ENCODE results near the gene LCNL1.

Gene LCNL1

DNA sequence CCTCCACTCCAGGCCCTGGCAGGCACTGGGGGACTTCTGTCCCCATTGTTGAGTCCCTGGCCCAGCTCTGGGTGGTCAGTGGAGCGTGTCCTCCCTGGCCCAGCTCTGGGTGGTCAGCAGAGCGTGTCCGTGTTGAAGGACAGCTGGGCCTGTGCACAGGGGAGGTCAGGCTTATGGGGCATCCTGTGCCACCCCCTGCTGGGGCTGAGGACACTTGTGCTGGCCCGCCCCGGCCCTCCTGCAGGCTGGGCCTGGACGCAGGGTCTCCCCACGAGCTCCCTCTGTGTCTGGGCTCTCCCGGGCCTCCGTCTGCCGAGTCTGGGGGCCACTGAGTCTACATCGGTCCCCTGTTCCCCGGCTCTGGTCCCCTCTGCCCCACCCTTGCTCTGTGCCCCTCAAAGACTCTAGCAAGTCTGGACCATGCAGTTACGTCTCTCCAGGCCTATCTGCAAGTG is 25.1 kb downstream of the LCNL1 start:
- H3K9me3 Mint-ChIP-seq, result no peaks in the 10 kb centered on the region
- no peak overlapping the region for H3K27ac Mint-ChIP-seq
- no peaks in the 10 kb centered on the region for H3K27me3 Mint-ChIP-seq (ENCODE audit: low read depth)
- H3K36me3 Mint-ChIP-seq (ENCODE audit: low read depth), result no peaks in the 10 kb centered on the region
- no peak overlapping the region for H3K4me3 Mint-ChIP-seq
- no peaks in the 10 kb centered on the region for H3K4me1 Mint-ChIP-seq (ENCODE audit: low read depth)
- DNase-seq (ENCODE audit: low spot score), result no peak

DNA sequence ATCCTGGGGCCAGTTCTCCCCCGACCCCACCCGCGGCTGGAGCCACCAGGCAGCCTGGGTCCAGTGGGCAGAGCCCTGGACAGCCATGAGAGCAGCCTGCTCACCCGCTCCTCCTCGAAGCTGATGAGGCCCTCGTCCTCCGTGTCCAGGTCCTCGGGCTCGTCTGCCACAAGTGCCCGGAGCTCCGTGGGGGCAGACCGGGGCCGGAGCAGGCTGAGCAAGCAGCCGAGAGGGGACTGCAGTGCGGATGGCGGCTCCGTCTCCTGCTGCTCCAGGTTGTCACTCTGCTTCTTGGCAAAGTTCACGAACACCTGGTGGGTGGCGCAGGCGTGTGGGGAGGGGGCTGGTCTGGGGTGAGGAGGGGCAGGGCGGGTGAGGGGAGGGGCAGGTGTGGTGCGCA is 25.5 kb downstream of the LCNL1 start:
- H3K36me3 Mint-ChIP-seq (ENCODE audit: low read depth), result no peaks in the 10 kb centered on the region
- no peaks in the 10 kb centered on the region for H3K4me1 Mint-ChIP-seq (ENCODE audit: low read depth)

DNA sequence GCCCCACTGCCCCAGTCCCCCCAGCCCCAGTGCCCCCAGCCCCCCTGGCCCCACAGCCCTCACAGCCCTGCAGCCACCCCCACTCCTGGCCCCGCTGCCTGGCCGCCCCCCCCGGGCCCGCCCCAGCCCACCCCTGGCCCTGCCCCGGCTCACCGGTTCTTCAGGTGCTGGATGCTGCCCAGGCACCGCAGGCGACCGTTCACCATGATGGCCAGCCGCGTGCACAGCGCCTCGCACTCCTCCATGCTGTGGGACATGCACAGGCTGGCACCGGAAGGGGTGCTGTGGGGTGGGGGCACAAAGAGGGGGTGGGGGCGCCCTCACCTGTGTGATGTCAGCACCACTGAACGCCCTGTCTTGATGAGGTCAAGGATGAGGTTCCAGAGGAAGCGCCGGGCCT is 26.4 kb downstream of the LCNL1 start:
- H3K27me3 Mint-ChIP-seq (ENCODE audit: low read depth), result no peaks in the 10 kb centered on the region
- H3K36me3 Mint-ChIP-seq (ENCODE audit: low read depth), result no peaks in the 10 kb centered on the region
- no peaks in the 10 kb centered on the region for H3K4me1 Mint-ChIP-seq (ENCODE audit: low read depth)
- no peak for DNase-seq (ENCODE audit: low spot score)
- no peak overlapping the region for H3K4me3 Mint-ChIP-seq
- no peak overlapping the region for H3K27ac Mint-ChIP-seq
- H3K9me3 Mint-ChIP-seq, result no peaks in the 10 kb centered on the region

More for the DNA sequence above, 25.5 kb downstream of the LCNL1 start:
- DNase-seq (ENCODE audit: low spot score), result no peak
- H3K27ac Mint-ChIP-seq, result no peak overlapping the region
- no peak overlapping the region for H3K4me3 Mint-ChIP-seq
- H3K27me3 Mint-ChIP-seq (ENCODE audit: low read depth), result no peaks in the 10 kb centered on the region
- H3K9me3 Mint-ChIP-seq, result no peaks in the 10 kb centered on the region

DNA sequence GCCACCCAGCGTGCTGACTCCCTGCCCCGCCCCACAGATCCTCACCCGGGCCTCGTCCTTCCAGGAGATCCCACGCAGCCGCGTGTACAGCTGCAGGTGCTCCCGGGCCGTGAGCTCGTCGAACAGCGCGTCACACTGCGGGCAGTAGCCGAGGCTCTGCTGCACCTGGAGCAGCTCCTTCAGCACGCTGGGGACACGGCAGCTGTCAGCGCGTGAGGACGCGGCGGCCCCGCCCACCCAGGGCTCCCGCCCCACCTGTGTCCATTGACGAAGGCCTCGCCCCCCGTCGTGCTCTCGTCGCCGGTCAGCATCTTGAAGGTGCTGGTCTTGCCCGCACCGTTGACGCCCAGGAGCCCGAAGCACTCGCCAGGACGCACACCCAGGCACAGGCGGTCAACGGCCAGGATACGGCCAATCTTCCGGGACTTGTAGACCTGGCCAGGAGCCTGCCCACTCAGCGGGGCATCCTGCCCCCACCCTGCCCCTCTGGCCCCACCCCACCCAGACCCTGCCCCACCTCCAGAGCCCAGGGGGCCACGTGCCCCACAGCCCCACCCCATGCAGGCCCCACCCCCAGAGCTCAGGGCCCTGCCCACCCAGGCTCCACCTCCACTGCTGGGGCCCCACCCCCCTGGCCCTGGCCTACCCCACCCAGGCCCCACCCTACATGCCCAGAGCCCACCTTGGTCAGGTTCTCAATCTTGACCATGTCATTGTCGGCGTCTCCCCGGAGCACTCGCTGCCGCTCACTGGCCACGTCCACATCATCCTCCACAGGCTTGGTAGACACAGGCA is 27.3 kb downstream of the LCNL1 start:
- H3K27me3 Mint-ChIP-seq (ENCODE audit: low read depth), result no peaks in the 10 kb centered on the region
- no peaks in the 10 kb centered on the region for H3K4me1 Mint-ChIP-seq (ENCODE audit: low read depth)
- no peak overlapping the region for H3K4me3 Mint-ChIP-seq
- H3K36me3 Mint-ChIP-seq (ENCODE audit: low read depth), result no peaks in the 10 kb centered on the region
- no peak for DNase-seq (ENCODE audit: low spot score)
- no peak overlapping the region for H3K27ac Mint-ChIP-seq
- no peaks in the 10 kb centered on the region for H3K9me3 Mint-ChIP-seq

DNA sequence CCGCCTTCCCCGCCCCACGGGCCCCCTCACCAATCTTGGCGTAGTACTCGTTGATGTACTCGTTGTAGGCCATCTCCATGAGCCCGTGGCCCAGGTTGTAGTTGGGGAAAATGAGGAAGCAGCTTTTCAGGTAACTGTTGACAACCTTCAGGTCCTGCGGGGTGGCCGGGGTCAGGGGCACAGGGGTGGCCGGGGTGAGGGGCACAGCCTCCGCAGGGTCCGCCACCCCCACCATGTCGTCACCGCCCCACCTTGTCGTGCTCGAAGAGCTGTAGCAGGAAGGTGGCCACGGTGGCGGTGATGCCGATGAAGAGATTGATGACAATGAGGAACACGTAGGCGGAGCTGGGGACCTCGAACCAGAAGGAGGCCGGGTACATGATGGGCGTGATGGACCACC is 28.4 kb downstream of the LCNL1 start:
- no peaks in the 10 kb centered on the region for H3K4me1 Mint-ChIP-seq (ENCODE audit: low read depth)
- H3K27ac Mint-ChIP-seq, result no peak overlapping the region
- H3K9me3 Mint-ChIP-seq, result no peaks in the 10 kb centered on the region
- DNase-seq (ENCODE audit: low spot score), result no peak
- H3K27me3 Mint-ChIP-seq (ENCODE audit: low read depth), result no peaks in the 10 kb centered on the region
- no peaks in the 10 kb centered on the region for H3K36me3 Mint-ChIP-seq (ENCODE audit: low read depth)
- H3K4me3 Mint-ChIP-seq, result no peak overlapping the region

DNA sequence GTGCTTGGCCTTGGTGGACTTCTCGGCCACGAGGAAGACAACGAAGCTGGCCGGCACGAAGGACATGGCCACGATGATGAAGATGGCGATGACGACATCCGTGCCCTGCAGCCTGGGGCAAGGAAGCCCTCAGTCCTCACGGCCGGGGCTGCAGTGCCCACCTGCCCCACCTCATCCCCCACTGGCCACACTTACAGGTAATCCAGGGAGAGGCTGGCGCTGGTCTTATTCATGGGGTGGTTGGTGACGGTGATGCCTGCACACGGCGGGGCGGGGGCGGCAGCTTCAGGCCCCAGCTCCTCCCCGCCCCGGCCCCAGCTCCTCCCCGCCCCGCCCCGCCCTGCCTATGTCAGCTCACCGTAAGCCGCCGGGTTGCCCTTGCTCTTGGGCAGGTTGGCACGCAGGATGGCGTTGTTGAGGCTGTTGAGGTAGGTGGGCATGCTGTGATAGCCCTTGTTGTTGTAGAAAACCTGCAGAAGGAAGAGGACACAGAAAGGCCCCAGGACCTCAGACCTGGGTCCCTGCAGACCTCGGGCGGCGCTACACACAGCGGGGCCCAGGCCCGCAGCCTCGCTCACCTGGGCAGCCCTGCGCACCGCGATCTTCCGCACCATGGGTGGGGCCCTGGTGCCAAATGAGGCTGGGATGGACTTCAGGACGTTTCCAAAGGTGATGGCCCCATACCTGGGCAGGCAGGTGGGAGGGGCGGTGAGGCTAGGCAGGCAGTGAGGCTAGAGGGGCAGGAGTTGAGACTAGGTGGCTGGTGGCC is 29.3 kb downstream of the LCNL1 start:
- Mint-ChIP-seq H3K4me3 (no peak overlapping the region), H3K27me3 (ENCODE audit: low read depth) (no peaks in the 10 kb centered on the region), H3K27ac (no peak overlapping the region), H3K36me3 (ENCODE audit: low read depth) (no peaks in the 10 kb centered on the region), H3K4me1 (ENCODE audit: low read depth) (no peaks in the 10 kb centered on the region), H3K9me3 (no peaks in the 10 kb centered on the region)
- no peak for DNase-seq (ENCODE audit: low spot score)

DNA sequence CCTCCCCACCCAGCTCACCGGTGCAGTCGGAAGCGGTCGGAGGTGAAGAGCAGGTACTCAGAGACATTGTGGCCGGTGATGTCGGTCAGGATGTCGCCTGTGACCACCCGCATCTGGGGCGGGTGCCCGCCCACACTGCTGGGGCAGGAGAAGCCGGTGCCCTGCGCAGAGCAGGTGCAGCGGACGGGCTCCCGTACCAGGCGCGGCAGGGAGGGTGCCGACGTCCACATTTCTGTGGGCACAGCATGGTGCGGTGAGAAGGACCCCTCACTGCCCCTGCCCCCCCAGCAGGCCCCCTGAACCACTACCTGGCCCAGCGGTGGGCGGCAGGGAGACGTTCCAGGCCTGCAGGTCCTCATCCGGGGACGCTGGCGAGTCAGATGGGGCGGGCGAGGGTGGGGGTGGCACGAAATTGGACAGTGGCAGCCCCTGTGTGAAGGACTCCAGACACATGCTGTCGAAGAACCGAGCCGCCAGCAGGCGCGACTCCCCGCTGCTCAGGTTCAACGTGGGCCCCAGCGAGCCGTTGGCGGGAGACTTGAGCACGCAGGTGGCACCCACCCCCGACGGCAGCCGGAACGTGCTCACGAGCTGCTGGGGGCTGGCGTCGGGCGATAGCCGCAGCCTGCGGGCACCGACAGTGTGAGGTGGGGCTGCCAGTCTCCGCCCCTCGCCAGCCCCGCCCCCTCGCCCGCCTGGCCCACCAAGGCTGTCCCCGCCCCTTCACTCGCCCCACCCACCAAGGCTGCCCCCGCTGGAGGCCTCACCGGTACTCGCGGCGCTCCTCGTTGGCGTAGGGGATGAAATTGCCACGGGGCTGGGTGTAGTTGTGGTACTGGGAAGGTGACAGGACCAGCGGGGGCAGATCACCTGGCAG is 30.1 kb downstream of the LCNL1 start:
- DNase-seq (ENCODE audit: low spot score), result no peak
- no peak overlapping the region for H3K4me3 Mint-ChIP-seq
- H3K27ac Mint-ChIP-seq, result no peak overlapping the region
- no peaks in the 10 kb centered on the region for H3K4me1 Mint-ChIP-seq (ENCODE audit: low read depth)
- no peaks in the 10 kb centered on the region for H3K9me3 Mint-ChIP-seq
- H3K36me3 Mint-ChIP-seq (ENCODE audit: low read depth), result no peaks in the 10 kb centered on the region
- no peaks in the 10 kb centered on the region for H3K27me3 Mint-ChIP-seq (ENCODE audit: low read depth)

DNA sequence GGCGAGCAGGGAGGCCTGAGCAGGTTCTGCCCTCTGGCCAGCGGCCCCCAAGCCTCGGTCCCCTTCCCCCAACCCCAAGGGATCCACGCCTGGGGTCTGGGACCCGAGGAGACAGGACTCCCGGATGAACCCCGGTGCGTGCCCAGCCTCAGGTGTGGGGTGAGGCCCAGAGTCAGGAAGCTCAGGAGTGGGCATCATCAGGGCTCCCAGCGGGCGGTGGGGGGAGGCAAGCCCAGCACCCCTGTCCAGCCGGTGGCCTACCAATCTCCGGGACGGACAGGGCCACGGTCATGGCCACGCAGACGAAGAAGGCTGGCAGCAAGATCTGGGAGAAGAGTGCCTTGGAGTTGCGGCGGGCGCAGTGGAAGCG is 30.8 kb downstream of the LCNL1 start:
- DNase-seq (ENCODE audit: low spot score), result no peak
- H3K27ac Mint-ChIP-seq, result no peak overlapping the region
- no peak overlapping the region for H3K4me3 Mint-ChIP-seq
- no peaks in the 10 kb centered on the region for H3K9me3 Mint-ChIP-seq
- H3K4me1 Mint-ChIP-seq (ENCODE audit: low read depth), result no peaks in the 10 kb centered on the region
- no peaks in the 10 kb centered on the region for H3K36me3 Mint-ChIP-seq (ENCODE audit: low read depth)
- no peaks in the 10 kb centered on the region for H3K27me3 Mint-ChIP-seq (ENCODE audit: low read depth)

DNA sequence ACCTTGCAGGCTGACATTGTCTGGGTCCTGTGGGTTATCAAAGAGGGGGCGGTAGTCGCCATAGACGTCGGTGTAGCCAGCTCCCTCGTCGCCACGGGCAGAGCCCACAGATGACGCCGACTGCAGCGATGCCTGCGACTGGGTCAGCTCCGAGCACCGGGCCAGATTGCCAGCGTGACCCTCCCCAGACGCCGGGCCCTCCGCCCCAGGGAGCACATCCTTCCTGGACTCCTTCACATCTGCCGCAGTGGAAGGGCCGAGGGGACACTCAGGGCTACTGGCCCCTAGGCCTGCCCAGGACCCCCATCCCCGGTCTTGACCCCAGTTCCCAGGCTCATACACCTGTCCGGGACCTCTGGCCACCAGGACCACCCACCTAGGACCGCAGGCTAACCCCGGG is 31.4 kb downstream of the LCNL1 start:
- no peaks in the 10 kb centered on the region for H3K4me1 Mint-ChIP-seq (ENCODE audit: low read depth)
- no peak overlapping the region for H3K4me3 Mint-ChIP-seq
- no peaks in the 10 kb centered on the region for H3K36me3 Mint-ChIP-seq (ENCODE audit: low read depth)
- DNase-seq (ENCODE audit: low spot score), result no peak
- no peak overlapping the region for H3K27ac Mint-ChIP-seq
- H3K27me3 Mint-ChIP-seq (ENCODE audit: low read depth), result no peaks in the 10 kb centered on the region
- no peaks in the 10 kb centered on the region for H3K9me3 Mint-ChIP-seq

DNA sequence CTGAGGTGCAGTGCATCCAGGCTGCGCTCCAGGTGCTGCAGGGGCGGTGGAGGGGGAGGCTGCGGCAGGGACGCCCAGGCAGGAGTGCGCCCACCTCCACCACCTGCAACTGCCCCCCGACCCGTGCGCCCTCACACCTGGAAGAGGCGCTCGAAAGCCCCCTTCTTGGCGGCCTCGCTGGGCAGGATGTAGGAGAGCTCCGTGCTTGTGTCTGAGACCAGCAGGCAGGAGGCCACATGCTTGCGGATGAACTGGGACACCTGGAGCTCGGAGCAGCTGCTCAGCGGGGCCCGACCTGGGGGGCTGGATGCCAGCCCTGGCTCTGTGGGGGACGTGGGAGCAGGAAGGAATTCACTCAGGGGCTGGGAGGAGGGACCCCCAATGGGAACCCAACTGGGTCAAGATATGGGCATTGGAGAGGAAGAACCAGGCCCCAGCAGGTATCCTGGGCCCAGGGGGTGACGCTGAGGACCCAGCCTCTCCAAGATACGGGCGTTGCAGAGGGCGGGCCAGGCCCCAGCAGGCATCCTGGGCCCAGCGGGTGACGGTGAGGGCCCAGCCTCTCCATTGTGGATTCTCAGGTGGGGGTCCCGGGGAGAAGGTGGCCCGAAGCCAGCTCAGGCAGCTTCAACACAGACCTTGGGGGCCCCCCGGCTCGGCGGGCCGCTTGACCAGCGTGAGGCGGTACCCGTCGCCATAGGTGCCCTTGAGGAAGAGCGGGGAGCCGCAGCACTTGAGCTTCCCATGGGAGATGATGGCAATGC is 32.2 kb downstream of the LCNL1 start:
- H3K4me1 Mint-ChIP-seq (ENCODE audit: low read depth), result no peaks in the 10 kb centered on the region
- no peaks in the 10 kb centered on the region for H3K36me3 Mint-ChIP-seq (ENCODE audit: low read depth)
- no peak for DNase-seq (ENCODE audit: low spot score)
- no peaks in the 10 kb centered on the region for H3K27me3 Mint-ChIP-seq (ENCODE audit: low read depth)
- H3K4me3 Mint-ChIP-seq, result no peak overlapping the region
- no peaks in the 10 kb centered on the region for H3K9me3 Mint-ChIP-seq
- H3K27ac Mint-ChIP-seq, result no peak overlapping the region

DNA sequence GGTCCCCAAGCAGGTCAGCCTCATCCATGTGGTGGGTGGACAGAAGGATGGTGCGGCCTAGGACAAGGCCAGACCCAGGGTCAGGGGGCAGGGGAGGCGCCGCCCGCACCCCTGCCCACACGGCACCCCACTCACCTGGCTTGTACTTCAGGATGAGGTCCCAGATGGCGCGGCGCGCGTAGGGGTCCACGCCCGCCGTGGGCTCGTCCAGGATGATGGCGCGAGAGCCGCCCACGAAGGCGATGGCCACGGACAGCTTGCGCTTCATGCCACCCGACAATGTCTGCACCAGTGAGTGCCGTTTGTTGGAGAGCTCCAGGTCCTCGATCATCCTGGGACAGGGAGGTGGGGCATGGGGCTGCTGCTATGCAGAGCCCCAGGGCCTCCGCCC is 32.7 kb downstream of the LCNL1 start:
- Mint-ChIP-seq H3K36me3 (ENCODE audit: low read depth) (no peaks in the 10 kb centered on the region), H3K4me1 (ENCODE audit: low read depth) (no peaks in the 10 kb centered on the region), H3K9me3 (no peaks in the 10 kb centered on the region), H3K27ac (no peak overlapping the region), H3K27me3 (ENCODE audit: low read depth) (no peaks in the 10 kb centered on the region), H3K4me3 (no peak overlapping the region)
- no peak for DNase-seq (ENCODE audit: low spot score)

DNA sequence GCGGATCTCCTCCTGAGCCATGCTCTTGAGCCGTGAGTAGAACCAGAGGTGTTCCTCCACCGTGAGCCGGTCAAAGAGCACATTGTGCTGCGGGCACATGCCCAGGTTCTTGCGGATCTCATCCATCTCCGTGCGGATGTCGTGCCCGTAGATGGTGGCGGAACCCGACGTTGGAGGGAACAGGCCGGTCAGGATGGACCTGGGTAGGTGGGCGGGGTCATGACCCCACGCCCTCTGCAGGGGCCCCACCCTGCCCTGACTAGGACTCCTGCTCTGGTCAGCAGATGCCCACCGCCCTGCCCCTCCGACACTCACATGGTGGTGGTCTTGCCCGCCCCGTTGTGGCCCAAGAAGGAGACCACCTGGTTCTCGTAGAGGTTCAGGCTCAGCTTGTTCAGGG is 33.2 kb downstream of the LCNL1 start:
- no peaks in the 10 kb centered on the region for H3K4me1 Mint-ChIP-seq (ENCODE audit: low read depth)
- no peak overlapping the region for H3K27ac Mint-ChIP-seq
- DNase-seq (ENCODE audit: low spot score), result no peak
- no peaks in the 10 kb centered on the region for H3K9me3 Mint-ChIP-seq
- no peak overlapping the region for H3K4me3 Mint-ChIP-seq
- H3K27me3 Mint-ChIP-seq (ENCODE audit: low read depth), result no peaks in the 10 kb centered on the region
- no peaks in the 10 kb centered on the region for H3K36me3 Mint-ChIP-seq (ENCODE audit: low read depth)

DNA sequence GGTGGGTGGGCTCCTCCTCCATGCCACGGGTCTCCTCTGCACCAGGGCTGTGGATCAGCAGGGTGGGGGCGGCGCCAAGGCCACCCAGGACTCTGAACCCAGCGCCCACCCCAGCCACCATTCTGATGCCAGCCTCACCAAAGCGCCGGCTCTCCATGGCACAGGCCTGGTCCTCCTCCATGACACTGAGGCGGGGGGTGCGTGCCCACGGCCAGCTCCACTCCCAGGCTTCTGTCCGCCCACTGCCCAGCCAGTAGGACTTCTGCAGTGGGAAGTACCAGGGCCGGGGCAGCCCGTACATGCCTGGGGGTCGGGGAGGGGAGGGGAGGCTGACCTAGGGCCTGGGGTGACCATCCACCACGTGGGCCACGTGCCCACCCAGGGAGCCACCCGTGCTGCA is 33.6 kb downstream of the LCNL1 start:
- no peak for DNase-seq (ENCODE audit: low spot score)
- Mint-ChIP-seq H3K9me3 (no peaks in the 10 kb centered on the region), H3K36me3 (ENCODE audit: low read depth) (no peaks in the 10 kb centered on the region), H3K27ac (no peak overlapping the region), H3K4me3 (no peak overlapping the region), H3K27me3 (ENCODE audit: low read depth) (no peaks in the 10 kb centered on the region), H3K4me1 (ENCODE audit: low read depth) (no peaks in the 10 kb centered on the region)

All from T-helper 2 cell treated with Interferon-gamma antibody and Interleukin-4, amounts not matched to agents 5 μg/mL and 100 μg/mL, for 36 hours (primary cell).